GM23248 (cell line): ENCODE data around the gene C2orf81. TPM values are rescaled to one million over a fixed set of nuclear protein-coding genes. Genes with fewer than 3 reads are reported as not detected.
A peak's percentile ranks its signal among the peaks of the same experiment; 100 is the strongest.
"Not testable (repeated sequence)": the region's sequence is repeated elsewhere in the genome, so short reads cannot be mapped to it uniquely, and the experiment has no call there.

Experiments
- DNase-seq: peaks from one replicate; pipeline ENCODE4 v3.0.0-alpha.2; 2015
- H2AFZ ChIP-seq: fragments of 200-600 bp; sonication (generic); 2 replicates; pipeline ENCODE4 v1.6.1; 2016; ENCODE audit warnings: antibody characterized with exemption
- H3F3A ChIP-seq: fragments of 200-600 bp; sonication (generic); 2 replicates; pipeline ENCODE4 v1.6.1; 2016; ENCODE audit warnings: mild to moderate bottlenecking, antibody characterized with exemption, mixed run types; ENCODE audit not compliant: insufficient read depth
- H3K27ac ChIP-seq: fragments of 200-600 bp; sonication (generic); 2 replicates; pipeline ENCODE4 v1.5.1; 2016; ENCODE audit warnings: mild to moderate bottlenecking
- H3K27me3 ChIP-seq: fragments of 200-600 bp; sonication (generic); replicated peaks from 2 replicates; pipeline ENCODE4 v1.6.1; 2016; ENCODE audit warnings: mild to moderate bottlenecking; ENCODE audit not compliant: insufficient read depth
- H3K36me3 ChIP-seq: fragments of 200-600 bp; sonication (generic); 2 replicates; pipeline ENCODE4 v1.6.1; 2016; ENCODE audit warnings: low read depth, mild to moderate bottlenecking
- H3K4me1 ChIP-seq: fragments of 200-600 bp; sonication (generic); 2 replicates; pipeline ENCODE4 v1.6.1; 2016; ENCODE audit warnings: mild to moderate bottlenecking; ENCODE audit not compliant: insufficient read depth
- H3K4me2 ChIP-seq: fragments of 200-600 bp; sonication (generic); one replicate; pipeline ENCODE4 v1.6.1; 2016; ENCODE audit warnings: mild to moderate bottlenecking; ENCODE audit not compliant: unreplicated experiment
- H3K4me3 ChIP-seq: fragments of 200-600 bp; sonication (generic); 2 replicates; pipeline ENCODE4 v1.5.1; 2016; ENCODE audit warnings: mild to moderate bottlenecking
- H3K79me2 ChIP-seq: fragments of 200-600 bp; sonication (generic); 2 replicates; pipeline ENCODE4 v1.6.1; 2016; ENCODE audit warnings: mild to moderate bottlenecking; ENCODE audit not compliant: insufficient read depth
- H3K9ac ChIP-seq: fragments of 200-600 bp; sonication (generic); 2 replicates; pipeline ENCODE4 v1.6.1; 2016; ENCODE audit warnings: mild to moderate bottlenecking
- H3K9me2 ChIP-seq: fragments of 200-600 bp; sonication (generic); 2 replicates; pipeline ENCODE4 v1.6.1; 2016; ENCODE audit warnings: mixed run types, mild to moderate bottlenecking, moderate library complexity; ENCODE audit not compliant: insufficient read depth
- H3K9me3 ChIP-seq: fragments of 200-600 bp; sonication (generic); one replicate; pipeline ENCODE4 v1.6.1; 2017; ENCODE audit warnings: low read depth
- H4K20me1 ChIP-seq: fragments of 200-600 bp; sonication (generic); 2 replicates; pipeline ENCODE4 v1.6.0; 2016; ENCODE audit not compliant: insufficient read depth
- EZH2 ChIP-seq: fragments of 200-600 bp; sonication (generic); IDR thresholded peaks from 2 replicates; pipeline ENCODE4 v1.6.1; 2018; ENCODE audit warnings: antibody characterized with exemption, mild to moderate bottlenecking; ENCODE audit not compliant: insufficient read depth, poor library complexity, severe bottlenecking
- EZH2phosphoT487 ChIP-seq: fragments of 200-600 bp; sonication (generic); IDR thresholded peaks from 2 replicates; pipeline ENCODE4 v1.6.1; 2018; ENCODE audit warnings: antibody characterized with exemption, moderate library complexity, mild to moderate bottlenecking, low read depth; ENCODE audit not compliant: insufficient read depth
- WGBS, 2 experiments: methylation state at CpG; one replicate each; pipeline ENCODE4 v1.1.6; 2015 to 2017; ENCODE audit warnings: low lambda C conversion rate in 2 of 2, low coverage in 1 of 2; ENCODE audit errors: missing lambda C conversion rate in 2 of 2; 5-methylcytosine and 5-hydroxymethylcytosine counted together
- in situ Hi-C: fragments of 300-500 bp; cut with MboI; formaldehyde crosslinking; loops from 2 replicates; pipeline ENCODE4 v1.15.0; 2020
- polyA plus RNA-seq: library from polyadenylated mRNA; unstranded; fragments of >200 nt; fragmentation: Nextera tagmentation; extraction: Ambion mirVana; gene quantifications from 2 replicates; pipeline ENCODE4 v1.2.1, GENCODE V29; 2016
- total RNA-seq: library from RNA; depleted of rRNA; stranded (reverse); fragments of >200 nt; shearing (Covaris generic); gene quantifications from 2 replicates; pipeline ENCODE4 v1.2.3, GENCODE V29; 2014

Gene C2orf81
- total and polyA plus RNA-seq, 2 experiments from 2014 or later, result 3.5 to 6.0 TPM

DNA sequence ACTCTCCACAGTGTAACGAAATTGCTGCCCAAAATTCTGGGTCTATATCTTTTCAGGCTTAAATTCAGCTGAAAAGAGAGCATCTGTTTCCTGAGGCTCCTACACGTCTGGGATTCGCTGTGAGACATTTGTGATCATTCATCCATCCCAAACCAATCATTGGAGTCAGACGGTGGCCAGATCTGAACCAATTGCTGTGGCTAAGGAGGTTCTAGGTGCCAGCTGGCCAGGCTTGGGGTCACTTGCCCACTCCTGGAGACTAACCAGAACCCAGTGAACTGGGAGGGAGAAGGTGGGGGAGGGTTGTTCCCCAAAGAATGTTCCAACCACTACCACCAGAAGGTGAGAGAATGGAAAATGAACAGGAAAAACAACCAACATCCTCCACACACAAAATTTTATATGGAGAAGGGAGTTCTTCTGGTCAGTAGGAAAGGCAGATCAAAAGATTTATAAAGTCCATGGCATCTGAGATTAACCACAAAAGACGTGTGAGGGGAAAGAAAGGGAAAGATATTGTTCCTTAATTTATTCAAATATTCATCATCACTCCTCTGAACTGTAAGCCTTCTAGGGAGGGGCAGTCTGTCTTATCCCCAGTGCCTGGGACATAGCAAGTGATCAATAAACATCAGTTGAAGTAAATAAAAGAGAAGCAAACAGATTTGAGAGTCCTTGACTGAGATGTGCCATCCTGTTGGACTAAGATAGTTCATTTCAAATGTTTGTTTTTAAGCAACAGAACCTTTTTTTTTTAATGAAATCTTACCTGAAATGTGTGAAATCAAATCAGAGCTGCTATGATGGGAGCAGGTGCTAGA lies 23.3 kb upstream of the C2orf81 start:
- Histone ChIP-seq H3K27me3 (no peaks in the 10 kb centered on the region), H3K79me2 (peaks cover 1% of the 10 kb centered on the region), H3K4me3 (no peak overlapping the region), H3F3A (0 out of 2 replicates have a peak, but pooled peaks cover 4% of the 10 kb centered on the region), H3K27ac (no peak overlapping the region), H3K4me1 (peaks cover 4% of the 10 kb centered on the region; the same call in 1 of the 2 replicates), H3K9me3 (no peaks in the 10 kb centered on the region), H2AFZ (peak overlapping the region; percentile 16; the same call in 1 of the 2 replicates), H3K4me2 (peak overlapping the region; percentile 56), H4K20me1 (no peaks in the 10 kb centered on the region), H3K9me2 (no peaks in the 10 kb centered on the region), H3K9ac (no peak overlapping the region), H3K36me3 (no peaks in the 10 kb centered on the region)
- WGBS, 2 experiments, result 14 to 15% methylated on average over 5 of the region's 5 CpGs
- DNase-seq, result no peak
- TF ChIP-seq EZH2phosphoT487 (no peak), EZH2 (no peak)
- in situ Hi-C loops, result no loop called here

DNA sequence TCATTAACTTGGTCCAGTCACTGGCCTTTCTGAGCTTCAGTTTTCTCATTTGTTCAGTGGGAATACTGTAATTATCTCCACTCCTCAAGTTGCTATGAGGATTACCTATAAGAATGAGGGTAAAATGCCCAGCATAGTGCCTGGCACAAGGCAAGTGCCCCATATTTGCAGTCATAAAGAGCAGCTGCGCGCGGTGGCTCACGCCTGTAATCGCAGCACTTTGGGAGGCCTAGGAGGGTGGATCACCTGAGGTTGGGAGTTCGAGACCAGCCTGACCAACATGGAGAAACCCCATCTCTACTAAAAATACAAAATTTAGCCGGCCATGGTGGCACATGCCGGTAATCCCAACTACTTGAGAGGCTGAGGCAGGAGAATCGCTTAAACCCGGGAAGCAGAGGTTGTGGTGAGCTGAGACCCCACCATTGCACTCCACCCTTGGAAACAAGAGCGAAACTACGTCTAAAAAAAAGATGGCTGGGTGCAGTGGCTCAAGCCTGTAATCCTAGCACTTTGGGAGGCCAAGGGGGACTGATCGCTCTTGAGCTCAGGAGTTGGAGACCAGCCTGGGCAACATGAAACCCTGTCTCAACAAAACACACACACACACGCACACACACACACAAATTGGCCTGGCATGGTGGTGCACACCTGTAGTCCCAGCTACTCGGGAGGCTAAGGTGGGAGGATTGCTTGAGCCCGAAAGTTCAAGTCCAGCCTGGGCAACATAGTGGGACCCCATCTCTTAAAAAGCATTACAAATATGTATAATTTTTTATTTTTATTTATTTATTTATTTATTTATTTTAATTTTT lies 21.3 kb upstream of the C2orf81 start:
- H3K9me2 ChIP-seq, H3K9ac ChIP-seq, H4K20me1 ChIP-seq, H3K27me3 ChIP-seq, in situ Hi-C loops, DNase-seq, H3K4me3 ChIP-seq, H3K4me2 ChIP-seq, H3K9me3 ChIP-seq, H3K36me3 ChIP-seq, H3F3A ChIP-seq, H3K4me1 ChIP-seq, H3K27ac ChIP-seq: not testable (repeated sequence)
- H2AFZ ChIP-seq, result peak overlapping the region; percentile 86
- WGBS, 2 experiments, result 94 to 95% methylated on average over 16 of the region's 16 CpGs
- H3K79me2 ChIP-seq, result peaks cover 21% of the 10 kb centered on the region

DNA sequence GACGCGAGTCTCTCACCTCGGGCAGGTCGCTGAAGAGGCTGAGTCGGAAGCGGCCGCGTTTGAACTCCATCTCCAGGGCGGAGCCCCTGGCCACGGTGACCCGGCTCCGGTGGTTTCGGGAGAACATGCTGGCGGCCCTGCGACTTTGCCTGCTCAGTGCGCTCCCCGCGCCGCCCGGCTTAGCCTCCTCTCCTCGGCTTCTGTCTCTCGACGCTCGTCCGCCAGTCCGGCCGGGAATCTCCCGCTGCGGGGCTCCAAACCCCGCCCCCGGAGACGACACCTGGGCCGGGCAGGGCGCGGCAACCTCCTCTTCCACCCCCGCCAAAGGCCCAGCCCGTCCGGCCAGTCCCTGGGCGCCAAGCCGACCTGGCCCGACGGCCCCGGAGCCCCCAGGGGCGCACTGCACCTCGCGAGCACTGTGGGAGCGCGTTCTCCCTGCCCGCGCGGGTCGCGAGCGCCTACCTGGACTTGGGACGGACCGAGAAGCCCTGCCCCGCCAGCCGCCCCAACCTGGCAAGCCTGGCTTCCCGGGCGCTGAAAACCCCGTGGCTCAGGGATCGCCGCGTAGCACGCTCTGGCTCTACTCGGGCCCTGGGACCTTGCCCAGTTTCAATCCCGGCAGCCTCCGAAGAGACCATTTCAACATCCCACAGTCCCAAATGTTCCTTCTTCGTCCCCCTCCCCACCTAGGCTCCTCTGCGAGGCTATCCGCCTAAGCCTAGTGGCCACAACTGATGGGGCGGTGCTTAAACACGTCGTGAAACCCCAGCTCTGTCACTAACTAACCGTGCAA lies 20.5 kb upstream of the C2orf81 start, which contains the start of gene RTKN:
RTKN (minus strand) TSS at position 248 of the 793 bp plus-strand sequence; CDS start at position 127, 121 bp downstream.
- Histone ChIP-seq H3K9me2 (no peaks in the 10 kb centered on the region), H3K9ac (peak within 1 kb of the TSS; percentile 79), H3F3A (0 out of 2 replicates have a peak, but pooled peaks cover 4% of the 10 kb centered on the region), H2AFZ (peak within 1 kb of the TSS; percentile 86), H3K27me3 (no peaks in the 10 kb centered on the region), H3K4me2 (peak within 1 kb of the TSS; percentile 93), H3K79me2 (peaks cover 29% of the 10 kb centered on the region), H3K36me3 (no peaks in the 10 kb centered on the region), H3K27ac (no peak within 1 kb of the TSS), H3K4me3 (peak within 1 kb of the TSS; percentile 79), H3K4me1 (peaks cover 4% of the 10 kb centered on the region; the same call in 1 of the 2 replicates), H3K9me3 (no peaks in the 10 kb centered on the region), H4K20me1 (no peaks in the 10 kb centered on the region)
- in situ Hi-C loops, result no loop called here
- TF ChIP-seq EZH2phosphoT487, result no peak
- TF ChIP-seq EZH2, result peak; percentile 22
- peak; percentile 41 for DNase-seq
- WGBS, 2 experiments, result 12 to 13% methylated on average over 64 to 68 of the region's 75 CpGs
